AG04450 (cell line): ENCODE results near the gene SMIM21. TPM values are rescaled to one million over a fixed set of nuclear protein-coding genes. Genes with fewer than 3 reads are reported as not detected.

Experiments used
- CTCF ChIA-PET: fragments of 300-600, 350-600 bp; formaldehyde crosslinking; extraction: SDS; loops from one replicate; lab custom pipeline; 2022; ENCODE audit warnings: antibody characterized with exemption, inconsistent platforms; lab: Charles Lee
- POLR2A ChIA-PET: fragments of 350-600 bp; formaldehyde crosslinking; extraction: SDS; loops from one replicate; lab custom pipeline; 2021; ENCODE audit warnings: antibody characterized with exemption, inconsistent platforms; lab: Yijun Ruan, JAX
- DNase-seq: peaks from one replicate; pipeline ENCODE4 v3.0.0-alpha.2; 2011; ENCODE audit warnings: low read depth, low spot score
- H3K27ac ChIP-seq: one replicate; pipeline ENCODE4 v1.5.1; 2012; ENCODE audit warnings: low read depth, low read length, control low read depth
- H3K27me3 ChIP-seq: one replicate; pipeline ENCODE4 v1.6.0; 2012; ENCODE audit warnings: low read length; ENCODE audit not compliant: control insufficient read depth, insufficient read depth
- H3K4me3 ChIP-seq: 2 replicates; pipeline ENCODE4 v1.5.1; 2011; ENCODE audit warnings: mild to moderate bottlenecking, low read depth, low read length, control low read depth
- H3K9me3 ChIP-seq: 2 replicates; pipeline ENCODE4 v1.5.1; 2012; ENCODE audit warnings: low read length; ENCODE audit not compliant: control insufficient read depth, insufficient read depth
- CTCF ChIP-seq: IDR thresholded peaks from 2 replicates; pipeline ENCODE4 v1.5.1; 2011; ENCODE audit warnings: low read depth, low read length, control low read depth, inconsistent platforms
- polyA plus RNA-seq: library from polyadenylated mRNA; depleted of rRNA; stranded (reverse); fragments of >200 nt; gene quantifications from 2 replicates; pipeline ENCODE4 v1.2.3, GENCODE V29; 2011

SMIM21 gene
- polyA plus RNA-seq, 1 experiment, result not detected

- Histone ChIP-seq H3K9me3 (peaks cover 4% of the 10 kb centered on the region; the same call in 1 of the 2 replicates), H3K27ac (no peak overlapping the region), H3K4me3 (no peak overlapping the region), H3K27me3 (peaks cover 5% of the 10 kb centered on the region)
- no peak for DNase-seq
- ChIA-PET CTCF (no interaction called here), POLR2A (no interaction called here)
- no peak for TF ChIP-seq CTCF
Measured at GRCh38 chr18:75375341-75375740, 52.2 kb downstream of the SMIM21 start.

- TF ChIP-seq CTCF, result no peak
- DNase-seq, result no peak
- Histone ChIP-seq H3K27me3 (peaks cover 3% of the 10 kb centered on the region), H3K4me3 (no peak overlapping the region), H3K27ac (no peak overlapping the region), H3K9me3 (peaks cover 4% of the 10 kb centered on the region; the same call in 1 of the 2 replicates)
- ChIA-PET POLR2A (no interaction called here), CTCF (interaction anchor here (0.7 kb wide), 1 partner anchor 162 kb away, joined by 4 read pairs; no protein-coding TSS in a partner anchor)
Measured at GRCh38 chr18:75374466-75374865, 53.0 kb downstream of the SMIM21 start.

- ChIA-PET CTCF (no interaction called here), POLR2A (no interaction called here)
- Histone ChIP-seq H3K27me3 (peaks cover 2% of the 10 kb centered on the region), H3K27ac (no peak overlapping the region), H3K4me3 (no peak overlapping the region), H3K9me3 (peaks cover 4% of the 10 kb centered on the region; the same call in 1 of the 2 replicates)
- DNase-seq, result no peak
- TF ChIP-seq CTCF, result no peak
Measured at GRCh38 chr18:75369026-75369721, 58.3 kb downstream of the SMIM21 start.

GRCh38 chr18:75365837-75366236 is 61.7 kb downstream of the SMIM21 start:
- no peak for DNase-seq
- no peak for TF ChIP-seq CTCF
- H3K27ac ChIP-seq, result no peak overlapping the region
- H3K9me3 ChIP-seq, result no peaks in the 10 kb centered on the region; the same call in 1 of the 2 replicates
- peaks cover 5% of the 10 kb centered on the region for H3K27me3 ChIP-seq
- H3K4me3 ChIP-seq, result no peak overlapping the region
- CTCF ChIA-PET, result no interaction called here
- POLR2A ChIA-PET, result no interaction called here

GRCh38 chr18:75365254-75365629 is 62.3 kb downstream of the SMIM21 start:
- no peak overlapping the region for H3K27ac ChIP-seq
- TF ChIP-seq CTCF, result no peak
- ChIA-PET POLR2A (no interaction called here), CTCF (no interaction called here)
- no peak overlapping the region for H3K4me3 ChIP-seq
- DNase-seq, result no peak
- H3K27me3 ChIP-seq, result peaks cover 5% of the 10 kb centered on the region
- no peaks in the 10 kb centered on the region; the same call in 1 of the 2 replicates for H3K9me3 ChIP-seq
